ENCODE measurements around the gene MEIS3.

- TF ChIP-seq, protein P1, sequence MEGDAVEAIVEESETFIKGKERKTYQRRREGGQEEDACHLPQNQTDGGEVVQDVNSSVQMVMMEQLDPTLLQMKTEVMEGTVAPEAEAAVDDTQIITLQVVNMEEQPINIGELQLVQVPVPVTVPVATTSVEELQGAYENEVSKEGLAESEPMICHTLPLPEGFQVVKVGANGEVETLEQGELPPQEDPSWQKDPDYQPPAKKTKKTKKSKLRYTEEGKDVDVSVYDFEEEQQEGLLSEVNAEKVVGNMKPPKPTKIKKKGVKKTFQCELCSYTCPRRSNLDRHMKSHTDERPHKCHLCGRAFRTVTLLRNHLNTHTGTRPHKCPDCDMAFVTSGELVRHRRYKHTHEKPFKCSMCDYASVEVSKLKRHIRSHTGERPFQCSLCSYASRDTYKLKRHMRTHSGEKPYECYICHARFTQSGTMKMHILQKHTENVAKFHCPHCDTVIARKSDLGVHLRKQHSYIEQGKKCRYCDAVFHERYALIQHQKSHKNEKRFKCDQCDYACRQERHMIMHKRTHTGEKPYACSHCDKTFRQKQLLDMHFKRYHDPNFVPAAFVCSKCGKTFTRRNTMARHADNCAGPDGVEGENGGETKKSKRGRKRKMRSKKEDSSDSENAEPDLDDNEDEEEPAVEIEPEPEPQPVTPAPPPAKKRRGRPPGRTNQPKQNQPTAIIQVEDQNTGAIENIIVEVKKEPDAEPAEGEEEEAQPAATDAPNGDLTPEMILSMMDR (IDR thresholded peaks at IDR 0.05; ENCODE audit: low read length): no peak
- TF ChIP-seq EZH2 (optimal IDR thresholded peaks at IDR 0.05; ENCODE audit: low read depth, low read length) (no peak), EZH2phosphoT487 (IDR thresholded peaks at IDR 0.05; ENCODE audit: low read length) (no peak)
Observed at GRCh38 chr19:47402504-47402903, 16.8 kb downstream of the MEIS3 start.
